HUDEP-2 (cell line): Measurements from ENCODE around the gene PIAS4.
A peak's percentile ranks its signal among the peaks of the same experiment; 100 is the strongest.

ENCODE experiments used
- DNase-seq, 76 experiments: peaks; one replicate each; lab custom pipeline; 2025; ENCODE audit not compliant: unreplicated experiment in 76 of 76; lab: John Stamatoyannopoulos, UW

Gene PIAS4

GRCh38 chr19:4068047-4068966 is 60.8 kb downstream of the PIAS4 start:
- peak in 9 of 76 experiments; percentile 30 to 61 (median 48) for DNase-seq

GRCh38 chr19:4069331-4069959 is 61.9 kb downstream of the PIAS4 start:
- no peak for DNase-seq

- DNase-seq: no peak
These were observed 64.1 kb downstream of the PIAS4 start for GRCh38 chr19:4071610-4072009.

GRCh38 chr19:4075373-4075772 is 67.8 kb downstream of the PIAS4 start:
- DNase-seq: no peak

GRCh38 chr19:4077007-4077374 is 69.5 kb downstream of the PIAS4 start:
- no peak for DNase-seq

GRCh38 chr19:4077800-4078684 is 70.5 kb downstream of the PIAS4 start:
- peak in 9 of 76 experiments; percentile 25 to 41 (median 31) for DNase-seq

- no peak for DNase-seq
These were observed 72.9 kb downstream of the PIAS4 start for GRCh38 chr19:4080473-4080872.

GRCh38 chr19:4081441-4082129 is 74.0 kb downstream of the PIAS4 start:
- DNase-seq: peak in 10 of 76 experiments; percentile 16 to 44 (median 25)

- DNase-seq: no peak
These were observed 74.6 kb downstream of the PIAS4 start for GRCh38 chr19:4082172-4082571.

- DNase-seq: no peak
These were observed 76.4 kb downstream of the PIAS4 start for GRCh38 chr19:4083677-4084546.

GRCh38 chr19:4084547-4084877 is 77.0 kb downstream of the PIAS4 start:
- DNase-seq: no peak

- no peak for DNase-seq
These were observed 78.9 kb downstream of the PIAS4 start for GRCh38 chr19:4086411-4086867.

- DNase-seq: no peak
These were observed 80.5 kb downstream of the PIAS4 start for GRCh38 chr19:4087787-4088679.

GRCh38 chr19:4088975-4089374 is 81.4 kb downstream of the PIAS4 start:
- peak in 56 of 76 experiments; percentile 26 to 76 (median 52) for DNase-seq
